Limb (tissue), 2 donors: ENCODE results near the gene NCR3LG1.

Experiments used
- DNase-seq, 2 donors: peaks; one replicate each; pipeline ENCODE4 v3.0.0-alpha.2; 2016; ENCODE audit errors: extremely low spot score in 2 of 2

NCR3LG1 gene

GRCh38 chr11:17351510-17352176 lies at the start of gene NCR3LG1:
NCR3LG1 (plus strand) TSS chr11:17351800; CDS start chr11:17351970, 170 bp downstream.
- DNase-seq = peak in 1 of 2 donors; percentile 65

DNA sequence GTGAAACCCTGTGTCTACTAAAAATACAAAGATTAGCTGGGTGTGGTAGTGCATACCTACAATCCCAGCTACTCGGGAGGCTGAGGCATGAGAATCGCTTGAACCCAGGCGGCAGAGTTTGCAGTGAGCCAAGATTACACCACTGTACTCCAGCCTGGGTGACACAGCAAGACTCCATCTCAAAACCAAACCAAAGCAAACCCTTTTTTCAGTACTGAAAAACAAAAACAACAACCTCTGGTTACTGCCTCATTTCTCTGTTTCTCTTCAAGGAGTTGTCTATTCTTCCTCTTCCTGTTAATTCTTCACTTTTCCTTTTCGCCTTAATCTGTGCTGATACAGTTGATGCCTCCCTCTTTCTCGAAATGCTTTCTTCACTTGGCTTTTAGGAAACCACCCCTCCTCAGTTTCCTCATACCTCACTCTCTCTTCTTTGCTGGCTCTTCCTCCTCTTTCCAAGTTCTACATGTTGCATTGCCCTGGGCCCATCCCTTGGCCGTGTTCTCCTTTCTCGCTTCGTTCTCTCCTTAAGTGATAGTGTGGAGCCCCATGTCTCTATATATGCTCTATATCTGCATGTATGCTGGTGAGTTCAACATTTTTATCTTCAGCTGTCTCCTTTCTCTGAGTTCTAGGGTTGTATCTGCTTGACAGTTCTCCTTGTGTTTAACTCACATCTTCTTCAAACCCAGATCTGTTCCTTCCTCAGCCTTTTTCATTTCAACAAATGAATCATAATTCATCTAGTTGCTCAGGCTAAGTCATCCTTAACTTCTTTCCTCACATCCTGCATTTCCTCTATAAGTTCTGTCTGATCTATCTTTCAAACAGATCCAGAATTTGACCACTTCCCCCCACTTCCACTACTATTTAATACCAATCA lies 38.0 kb upstream of the NCR3LG1 start:
- no peak for DNase-seq

DNA sequence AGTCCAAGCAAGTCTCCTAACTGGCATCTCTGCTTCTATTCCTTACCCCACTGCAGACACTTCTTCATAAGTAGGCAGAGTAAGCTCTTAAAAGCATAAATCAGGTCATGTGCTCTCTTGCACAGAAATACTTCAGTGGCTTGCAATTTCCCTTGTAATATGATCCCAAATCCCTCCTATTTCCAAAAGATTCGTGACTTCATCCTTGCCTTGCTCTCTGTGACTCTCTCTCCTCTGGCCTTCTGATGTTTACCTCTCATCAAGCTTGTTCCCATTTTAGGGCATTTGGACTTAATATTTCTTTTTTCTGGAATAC lies 37.4 kb upstream of the NCR3LG1 start:
- no peak for DNase-seq

DNA sequence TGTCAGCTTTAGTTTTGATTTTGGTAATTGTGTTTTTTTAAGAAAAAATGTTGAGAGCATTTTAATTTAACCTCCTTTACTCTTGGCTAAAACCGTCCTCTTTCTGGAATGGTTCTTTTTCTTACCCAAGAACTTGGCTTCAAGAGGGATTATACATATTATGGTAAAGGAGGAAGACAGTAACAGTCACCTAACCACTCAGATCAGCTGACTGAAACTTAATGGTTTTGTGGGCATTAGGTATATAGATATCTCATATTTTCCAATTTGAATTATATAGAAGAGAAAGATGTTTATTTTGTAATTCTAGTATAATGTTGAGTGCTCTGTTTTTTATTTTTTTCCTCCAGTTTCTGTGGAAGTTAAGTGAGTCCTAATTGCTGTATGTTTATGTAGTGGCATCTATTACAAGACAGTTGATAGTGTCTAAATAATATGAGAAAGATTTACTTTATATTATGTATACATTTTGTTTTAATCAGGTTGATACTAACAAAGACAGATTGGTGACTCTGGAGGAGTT lies 36.6 kb upstream of the NCR3LG1 start:
- no peak for DNase-seq

DNA sequence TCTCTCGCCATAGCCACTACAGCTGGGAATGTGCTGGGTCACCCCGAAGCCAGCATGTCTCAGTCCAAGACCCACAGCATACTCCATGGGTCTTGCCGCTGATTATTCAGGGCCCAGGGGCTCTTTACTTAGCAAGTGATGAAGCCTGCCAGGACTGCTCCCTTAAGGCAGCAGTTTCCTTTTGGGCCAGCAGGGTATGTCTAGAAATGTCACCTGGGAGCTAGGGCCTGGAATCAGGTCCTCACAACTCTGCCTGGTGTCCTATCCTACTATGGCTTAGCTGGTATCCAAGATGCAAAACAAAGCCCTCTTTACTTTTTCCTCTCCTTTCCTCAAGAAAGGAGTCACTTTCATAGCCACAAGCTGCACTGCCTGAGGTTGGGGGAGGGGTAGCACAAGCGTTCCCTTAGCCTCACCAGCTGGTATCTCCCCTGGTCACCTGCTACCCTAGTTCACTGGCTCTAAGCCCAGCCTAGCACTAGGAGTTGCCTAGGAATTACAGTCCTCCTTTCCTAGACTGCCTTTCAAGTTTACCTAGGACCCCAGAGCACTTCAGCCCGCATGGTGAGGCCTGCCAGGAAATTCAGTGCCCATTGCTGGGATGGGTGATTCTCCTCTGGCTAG lies 22.6 kb upstream of the NCR3LG1 start:
- no peak for DNase-seq

GRCh38 chr11:17331669-17332068 lies 19.9 kb upstream of the NCR3LG1 start:
- DNase-seq = no peak

- no peak for DNase-seq
Measured at GRCh38 chr11:17333799-17334586, 17.6 kb upstream of the NCR3LG1 start.

DNA sequence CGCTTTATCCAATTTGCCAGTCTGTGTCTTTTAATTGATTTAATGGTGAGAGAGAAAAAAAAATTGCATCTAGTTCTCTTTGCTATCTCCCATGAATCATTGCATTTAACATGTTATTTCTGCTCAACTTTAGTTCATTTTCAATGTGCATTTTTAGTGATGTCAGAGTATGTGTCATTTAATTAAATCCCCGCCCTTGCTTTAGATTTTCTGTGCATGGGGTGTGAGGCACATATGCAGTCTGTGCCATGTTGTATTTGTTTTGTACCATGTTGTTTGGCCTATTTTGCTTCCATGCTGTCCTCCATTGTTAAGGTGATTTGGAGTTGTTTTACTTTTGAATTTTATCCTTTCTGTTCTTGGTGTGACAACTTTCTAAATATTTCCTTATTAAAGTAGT lies 8.3 kb upstream of the NCR3LG1 start:
- no peak for DNase-seq

DNA sequence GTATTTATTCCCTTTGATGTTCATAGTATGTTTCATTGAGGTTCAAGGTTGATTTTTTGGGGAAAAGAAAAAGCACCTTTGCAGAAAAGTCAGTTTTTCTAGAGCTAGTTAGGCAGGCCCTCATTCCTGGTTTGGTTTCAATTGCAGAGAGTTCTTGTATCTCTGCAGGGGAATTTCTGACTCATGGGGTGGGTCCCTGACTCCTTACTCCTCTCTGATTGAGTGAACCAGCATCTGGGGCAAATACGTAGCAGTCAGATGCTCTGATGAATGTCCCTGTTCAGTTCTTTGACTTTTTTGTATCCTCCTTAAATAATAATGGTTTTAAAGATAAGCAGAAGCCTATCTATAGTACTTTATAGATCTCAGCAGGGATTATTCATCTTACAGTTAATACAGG lies 7.7 kb upstream of the NCR3LG1 start:
- DNase-seq = no peak

GRCh38 chr11:17347676-17348075 lies 3.9 kb upstream of the NCR3LG1 start:
- no peak for DNase-seq

DNA sequence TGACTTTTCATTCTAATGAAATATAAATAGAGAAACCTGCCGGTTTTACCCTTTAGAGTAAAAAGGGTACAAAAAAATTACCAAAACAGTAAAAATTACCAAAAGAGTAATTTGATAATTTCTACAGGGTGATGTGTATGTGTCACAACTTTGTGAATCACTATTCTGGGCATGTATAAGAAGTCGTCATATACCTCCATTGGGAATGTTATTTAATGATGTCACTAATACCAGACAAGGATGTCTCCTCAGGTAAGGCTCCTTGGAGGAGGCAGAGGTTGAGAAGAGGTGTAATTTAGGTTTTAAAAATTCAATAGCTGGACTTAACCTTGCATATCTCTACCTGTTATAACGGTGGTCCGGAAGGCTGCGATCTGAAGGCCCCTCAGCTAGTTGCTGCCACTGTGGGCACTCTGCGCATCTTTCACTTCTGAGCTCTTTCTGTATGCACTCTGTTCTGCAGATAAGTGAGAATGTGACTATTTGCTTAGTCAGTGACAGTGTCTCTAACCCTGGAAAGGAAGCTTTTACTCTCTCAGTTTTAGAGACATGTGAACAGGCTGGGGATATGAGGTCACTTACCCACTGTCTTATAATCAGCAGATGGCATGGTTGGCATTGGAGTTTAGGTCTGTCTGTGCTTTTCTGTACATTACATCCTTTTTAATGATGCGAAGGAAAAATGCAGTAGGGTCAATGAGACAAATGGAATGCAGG lies 987 bp upstream of the NCR3LG1 start:
- no peak for DNase-seq

GRCh38 chr11:17351172-17351509 lies 459 bp upstream of the NCR3LG1 start:
- DNase-seq = no peak

- peak; percentile 71 to 85 for DNase-seq
Measured at GRCh38 chr11:17352950-17353820, 1.6 kb downstream of the NCR3LG1 start.

DNA sequence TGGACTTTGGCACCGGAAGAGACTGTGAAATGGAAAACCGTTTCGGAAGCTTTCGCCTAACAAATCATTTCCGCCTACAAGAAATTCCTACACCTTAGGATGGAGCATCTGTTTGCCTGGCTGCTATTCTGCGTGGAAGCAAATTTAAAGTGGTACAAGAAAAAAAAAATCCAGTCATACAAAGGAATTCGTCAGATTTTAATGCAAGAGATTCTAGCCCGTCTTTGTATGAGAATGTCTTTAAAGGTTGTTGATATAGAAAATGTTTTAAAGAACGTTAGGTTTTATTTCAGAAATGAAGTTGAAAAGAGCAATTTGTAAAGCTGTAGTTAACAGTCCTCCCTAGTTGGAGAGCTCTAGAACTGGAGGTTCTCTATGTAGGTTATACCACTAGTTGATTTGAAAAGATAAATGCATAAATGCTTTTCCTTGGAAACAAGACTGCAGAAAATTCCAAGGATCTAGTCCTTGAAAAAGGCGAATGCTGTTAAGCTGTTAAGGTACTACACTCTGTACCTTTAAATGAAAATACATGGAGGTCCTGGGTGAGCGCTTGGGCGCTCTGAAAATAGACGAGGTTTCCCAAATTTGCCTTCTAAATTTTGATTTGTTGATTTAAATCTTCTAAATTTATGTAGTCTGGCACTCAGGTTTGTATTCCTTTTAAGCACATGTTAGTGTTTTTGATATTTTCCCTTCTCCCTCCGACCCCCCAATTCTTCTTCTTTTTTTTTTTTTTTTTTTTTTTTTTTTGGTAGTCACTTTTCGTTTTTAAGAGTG lies 2.4 kb downstream of the NCR3LG1 start:
- DNase-seq = no peak

DNA sequence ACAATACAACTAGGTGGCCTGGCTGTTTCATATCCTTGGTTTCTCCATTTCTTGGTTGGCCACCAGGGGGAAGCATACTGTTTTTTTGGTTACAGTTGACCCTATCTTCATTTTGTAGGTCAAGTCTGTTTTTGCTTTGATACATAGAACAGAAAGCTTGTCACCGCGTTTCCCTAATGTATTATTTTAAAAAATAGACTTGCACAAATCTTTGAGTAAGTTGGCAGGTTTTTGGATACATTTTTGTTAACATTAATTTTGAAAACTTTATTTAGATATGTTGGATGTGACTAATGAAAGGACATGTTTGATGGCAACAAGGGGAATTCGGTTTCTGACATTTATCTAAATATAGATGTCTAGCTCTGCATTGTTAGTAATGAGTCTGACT lies 3.0 kb downstream of the NCR3LG1 start:
- DNase-seq = peak; percentile 59 to 63

GRCh38 chr11:17366495-17366894 lies 14.9 kb downstream of the NCR3LG1 start:
- DNase-seq = no peak

GRCh38 chr11:17368551-17368950 lies 17.0 kb downstream of the NCR3LG1 start:
- no peak for DNase-seq

GRCh38 chr11:17369094-17369493 lies 17.5 kb downstream of the NCR3LG1 start:
- DNase-seq = no peak

- no peak for DNase-seq
Measured at GRCh38 chr11:17369684-17370243, 18.2 kb downstream of the NCR3LG1 start.
